GM21737 (cell line): ENCODE measurements around the gene HPSE.
"Not testable (repeated sequence)": the region's sequence is repeated elsewhere in the genome, so short reads cannot be mapped to it uniquely, and the experiment has no call there.

Experiments used
- ATAC-seq: cut with Tn5 transposase; IDR thresholded peaks from one replicate; pipeline ENCODE4 v1.9.1; 2021; ENCODE audit warnings: mild to moderate bottlenecking, moderate library complexity; ENCODE audit not compliant: unreplicated experiment

HPSE gene

DNA sequence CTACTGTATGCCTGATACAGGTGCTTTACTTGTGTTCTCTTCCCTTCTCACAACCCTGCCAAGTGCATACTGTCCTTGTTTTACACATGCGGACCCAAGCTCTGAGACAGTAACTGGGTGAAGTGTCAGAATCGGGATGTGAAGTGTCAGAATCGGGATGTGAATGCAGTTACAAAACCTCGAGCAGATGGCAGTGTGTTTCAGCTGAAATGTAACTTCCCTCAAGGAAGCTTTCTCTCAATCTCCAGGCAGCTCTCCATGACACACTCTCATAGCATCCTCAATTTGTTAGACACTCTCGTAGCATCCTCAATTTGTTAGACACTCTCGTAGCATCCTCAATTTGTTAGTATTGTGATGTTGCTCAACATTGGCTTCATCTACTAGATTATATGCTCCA is 1.1 kb upstream of the HPSE start:
- no peak for ATAC-seq

- no peak for ATAC-seq
These were observed 2.7 kb downstream of the HPSE start for GRCh38 chr4:83331956-83332355.

DNA sequence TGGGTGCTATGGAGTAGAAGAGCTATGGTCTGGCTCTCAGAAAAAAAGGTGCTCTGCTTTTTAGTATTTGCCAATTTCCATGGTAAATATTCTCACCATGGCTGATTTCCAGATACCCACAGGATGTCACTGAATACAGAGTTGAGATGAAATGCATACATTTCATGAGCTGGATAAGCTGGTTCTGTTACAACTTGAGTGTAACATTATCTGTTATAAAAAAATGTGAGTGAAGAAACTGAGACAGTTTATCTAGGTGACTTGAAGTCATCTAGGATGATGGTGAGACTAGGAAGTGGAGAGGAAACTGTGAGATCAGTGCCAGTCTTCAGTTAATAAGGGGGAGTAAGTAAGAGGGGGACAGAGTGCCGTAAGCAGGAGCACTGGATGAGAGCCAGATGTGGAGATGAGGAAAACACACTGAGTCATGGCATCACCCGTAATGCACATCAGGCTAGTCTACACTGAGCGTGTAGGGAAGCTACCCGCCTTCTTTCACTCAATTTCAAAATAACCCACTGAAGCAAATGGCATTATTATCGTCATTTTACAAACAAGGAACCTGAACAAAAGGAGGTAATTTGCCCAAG is 5.0 kb downstream of the HPSE start:
- no peak for ATAC-seq

- ATAC-seq: no peak
These were observed 6.0 kb downstream of the HPSE start for GRCh38 chr4:83328521-83329187.

DNA sequence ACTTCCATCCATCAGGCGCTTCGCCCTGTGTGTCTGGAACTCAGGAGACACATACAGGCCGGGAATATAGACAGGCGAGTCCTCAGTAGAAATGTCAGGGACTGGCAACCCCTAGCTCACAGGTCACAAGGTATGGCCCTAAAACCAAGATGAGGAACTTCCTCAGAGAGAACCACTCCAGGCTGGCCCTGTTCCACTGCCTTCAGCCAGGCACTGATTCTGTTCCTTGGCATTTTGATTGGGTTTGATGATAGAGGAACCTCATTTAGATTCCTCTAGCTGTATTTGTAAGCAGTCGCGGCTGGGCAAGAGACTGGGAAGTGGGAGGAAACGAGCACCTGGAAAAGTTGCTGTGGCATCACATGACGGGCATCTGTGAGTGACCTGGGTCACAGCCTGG is 8.1 kb downstream of the HPSE start:
- no peak for ATAC-seq

DNA sequence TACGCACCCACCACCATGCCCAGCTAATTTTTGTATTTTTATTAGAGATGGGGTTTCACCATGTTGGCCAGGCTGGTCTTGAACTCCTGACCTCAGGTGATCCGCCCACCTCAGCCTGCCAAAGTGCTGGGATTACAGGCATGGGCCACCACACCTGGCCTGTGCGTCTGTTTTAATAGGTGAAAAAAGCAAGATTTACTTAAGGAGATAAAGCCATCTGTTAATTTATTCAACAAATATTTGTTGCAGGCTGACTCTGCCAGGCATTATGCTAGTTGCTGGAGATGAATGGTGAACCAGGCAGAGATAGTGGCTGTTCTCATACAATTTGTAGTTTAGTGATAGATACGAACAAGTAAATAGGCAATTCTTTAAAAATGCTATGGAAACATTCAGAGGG is 9.3 kb downstream of the HPSE start:
- not testable (repeated sequence) for ATAC-seq

GRCh38 chr4:83323136-83323535 is 11.5 kb downstream of the HPSE start:
- ATAC-seq: no peak

DNA sequence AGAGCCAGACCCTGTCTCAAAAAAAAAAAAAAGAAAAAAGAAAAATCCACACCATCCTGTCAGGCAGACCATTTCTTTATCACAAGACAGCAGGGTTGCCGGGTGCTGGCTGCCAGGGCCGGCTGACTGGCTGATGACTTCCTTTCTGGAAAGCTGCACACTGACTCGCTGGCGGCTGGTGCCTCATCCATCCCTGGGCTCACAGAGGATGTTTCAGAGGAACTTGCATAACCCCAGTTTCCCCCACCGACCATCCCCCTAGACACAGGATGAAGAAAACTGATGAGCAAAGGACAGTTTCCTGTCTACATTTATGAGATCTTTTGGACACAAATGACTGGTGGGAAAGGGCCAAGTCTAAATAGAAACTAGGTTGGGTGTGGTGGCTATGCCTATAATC is 14.1 kb downstream of the HPSE start:
- peak; percentile 59 for ATAC-seq

DNA sequence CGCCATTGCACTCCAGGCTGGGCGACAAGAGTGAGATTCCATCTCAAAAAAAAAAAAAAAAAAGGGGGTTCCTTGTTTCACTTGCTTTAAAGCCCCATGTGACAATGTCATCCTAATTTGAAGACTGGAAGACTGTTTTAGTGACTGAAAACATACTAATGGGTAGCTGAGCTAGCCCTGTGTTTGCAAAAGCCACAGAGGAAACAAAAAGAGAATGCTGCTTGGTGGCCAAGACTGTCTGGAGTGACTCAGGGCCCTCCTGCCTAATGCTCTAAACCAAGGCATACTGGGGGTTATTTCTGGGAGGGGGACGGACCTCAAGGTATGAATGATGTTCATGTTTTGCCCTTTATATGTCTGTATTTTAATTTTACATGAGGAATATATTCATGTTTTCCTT is 16.0 kb downstream of the HPSE start:
- no peak for ATAC-seq

DNA sequence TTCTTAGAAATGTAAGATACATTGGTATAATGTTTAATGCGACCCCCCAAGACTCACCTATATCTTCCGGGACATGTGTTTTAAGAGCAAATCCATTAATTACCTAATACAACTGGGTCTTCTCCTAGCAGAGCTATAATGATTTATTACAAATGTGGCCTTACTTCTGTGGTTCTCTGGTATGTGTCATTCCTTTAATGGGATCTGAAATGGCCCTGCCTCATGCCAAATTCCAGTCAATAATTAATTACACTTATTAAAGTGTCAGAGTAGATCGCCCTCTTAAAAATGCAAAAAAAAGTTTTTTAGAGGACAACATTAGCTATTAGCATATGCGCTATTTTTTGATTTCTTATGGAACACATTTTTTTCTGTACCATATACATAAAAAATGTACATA is 17.0 kb downstream of the HPSE start:
- ATAC-seq: no peak

- ATAC-seq: no peak
These were observed 18.0 kb downstream of the HPSE start for GRCh38 chr4:83316459-83317165.

DNA sequence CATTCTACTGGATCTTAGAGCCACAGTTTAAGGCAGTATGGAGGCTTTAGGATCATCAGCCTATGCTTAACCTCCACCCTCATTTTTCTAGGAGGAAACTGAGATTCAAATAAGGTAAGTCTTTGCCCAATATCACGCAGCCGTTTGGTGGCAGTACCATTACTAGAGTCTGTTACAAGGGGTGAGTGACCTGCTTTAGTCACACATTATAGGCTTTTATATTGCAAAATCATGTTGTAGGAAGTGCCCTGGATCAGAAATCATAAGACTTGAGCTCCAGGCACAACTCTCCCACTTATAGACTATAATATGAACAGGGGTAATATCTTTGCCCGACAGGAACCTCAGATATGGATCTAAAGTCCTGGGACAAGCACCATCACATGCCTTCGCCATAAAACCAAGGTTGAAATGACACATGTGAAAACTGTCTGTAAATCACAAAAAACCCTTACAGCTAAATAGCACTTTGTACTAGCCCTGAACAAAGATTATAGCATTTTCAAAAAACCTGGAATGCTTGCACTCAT is 19.2 kb downstream of the HPSE start:
- ATAC-seq: no peak

DNA sequence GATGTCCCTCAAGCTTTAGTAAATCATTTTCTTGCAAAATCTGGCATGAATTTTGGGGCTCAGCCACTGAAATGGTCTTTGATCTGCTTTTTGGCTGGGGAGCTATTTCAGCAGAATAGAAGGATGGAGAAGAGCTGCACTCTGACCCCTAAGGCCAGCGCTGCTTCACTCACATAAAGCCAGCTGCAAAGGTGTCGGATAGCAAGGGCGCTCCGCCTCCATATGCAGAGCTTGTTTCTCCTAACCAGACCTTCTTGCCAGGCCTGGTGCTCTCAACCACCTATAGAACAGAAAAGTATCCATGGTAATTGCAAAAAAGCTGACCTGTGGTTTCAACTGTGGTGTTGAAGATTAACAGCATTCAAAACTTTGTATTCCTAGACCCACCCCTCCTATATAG is 26.0 kb downstream of the HPSE start:
- ATAC-seq: no peak

GRCh38 chr4:83307920-83308319 is 26.7 kb downstream of the HPSE start:
- ATAC-seq: no peak

DNA sequence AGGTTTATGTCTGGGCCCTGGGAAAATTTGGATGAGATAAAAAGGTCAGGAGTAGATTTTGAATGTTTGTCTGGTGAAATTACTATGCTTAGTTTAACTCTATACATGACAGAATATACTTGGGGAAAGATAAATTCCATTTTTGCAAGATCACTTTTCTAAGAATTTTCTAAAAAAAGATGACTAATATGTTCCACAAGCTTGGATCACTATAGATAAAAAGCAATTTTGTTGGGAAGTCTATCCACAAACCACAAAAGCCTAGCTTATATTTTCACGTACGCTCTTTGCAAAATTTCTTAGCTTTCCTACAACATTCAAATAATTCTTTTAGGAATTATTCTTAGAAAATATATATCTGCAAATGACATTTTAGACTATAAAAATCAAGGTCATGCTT is 29.5 kb downstream of the HPSE start:
- no peak for ATAC-seq

DNA sequence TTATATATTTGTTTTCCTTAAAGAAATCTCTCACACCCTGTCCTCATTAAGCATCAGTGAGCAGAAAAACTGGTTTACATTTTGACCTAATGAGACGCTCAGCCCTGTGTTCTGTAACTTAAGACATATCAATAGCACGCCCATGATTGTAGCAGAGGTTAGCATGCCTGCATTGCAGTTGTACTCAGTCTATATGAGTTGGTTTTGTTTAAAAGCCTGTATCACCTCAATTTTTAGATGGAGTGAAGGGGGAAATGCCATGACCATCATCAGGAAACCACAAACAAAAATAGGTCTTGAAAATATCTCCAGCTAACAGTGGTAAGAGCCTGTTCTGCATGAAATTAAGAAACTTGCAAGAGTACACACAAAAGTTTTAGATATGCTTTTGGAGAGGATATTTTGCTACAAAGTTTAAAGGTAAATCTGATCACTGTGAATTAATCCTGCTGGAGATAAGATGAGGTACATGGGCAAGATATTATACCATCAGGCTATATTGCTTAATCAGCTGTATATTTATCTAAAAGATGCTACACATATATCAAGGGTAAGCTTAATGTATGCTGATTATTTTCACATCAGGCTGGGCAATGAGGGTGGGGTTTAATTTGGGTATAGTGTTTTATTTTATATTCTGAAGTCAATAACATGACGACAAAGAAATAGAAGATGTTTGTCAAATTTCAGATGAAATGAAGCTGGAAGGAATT is 36.9 kb downstream of the HPSE start:
- no peak for ATAC-seq

- no peak for ATAC-seq
These were observed 41.2 kb downstream of the HPSE start for GRCh38 chr4:83293305-83294046.

- not testable (repeated sequence) for ATAC-seq
These were observed 44.4 kb downstream of the HPSE start for GRCh38 chr4:83290059-83290774.

DNA sequence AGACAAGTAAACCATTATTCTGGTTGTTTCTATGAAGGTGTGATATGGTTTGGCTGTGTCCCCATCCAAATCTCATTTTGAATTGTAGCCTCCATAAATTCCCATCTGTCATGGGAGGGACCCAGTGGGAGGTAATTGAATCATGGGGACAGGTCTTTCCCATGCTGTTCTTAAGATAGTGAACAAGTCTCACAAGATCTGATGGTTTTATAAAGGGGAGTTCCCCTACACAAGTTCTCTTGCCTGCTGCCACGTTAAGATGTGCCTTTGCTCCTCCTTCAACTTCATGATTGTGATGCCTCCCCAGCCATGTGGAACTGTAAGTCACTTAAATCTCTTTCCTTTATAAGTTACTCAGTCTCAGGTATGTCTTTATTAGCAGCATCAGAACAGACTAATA is 46.3 kb downstream of the HPSE start:
- not testable (repeated sequence) for ATAC-seq

DNA sequence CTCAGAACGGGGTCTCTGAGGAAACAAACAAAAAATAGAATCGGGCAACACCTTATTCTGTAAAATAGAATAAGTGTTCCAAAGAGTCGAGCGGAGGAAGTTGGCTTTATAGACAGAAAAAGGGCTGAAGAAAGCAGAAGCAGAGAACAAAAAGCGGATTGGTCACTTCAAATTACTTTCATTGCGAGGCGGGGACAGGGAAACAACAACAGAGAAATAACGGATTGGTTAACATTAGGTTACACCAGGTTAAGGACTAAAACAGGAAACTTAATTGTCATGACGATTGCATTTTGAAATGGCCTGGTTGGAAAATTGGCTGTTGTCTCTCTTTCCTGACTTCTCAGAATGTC is 49.6 kb downstream of the HPSE start:
- peak; percentile 8 for ATAC-seq
